D721Med (cell line): ENCODE data around the gene PDK4.

Source experiments
- DNase-seq: peaks from one replicate; pipeline ENCODE4 v3.0.0; 2011; ENCODE audit warnings: low spot score; ENCODE audit not compliant: insufficient read length
- FAIRE-seq: peaks from 2 replicates; lab custom pipeline; 2011; peaks lifted over from hg19 to GRCh38; lab: Jason Lieb, UNC
- CTCF ChIP-seq: IDR thresholded peaks from 2 replicates; pipeline ENCODE4 v1.5.1; 2012; ENCODE audit warnings: mild to moderate bottlenecking, control low read depth; ENCODE audit not compliant: insufficient read depth; ENCODE audit errors: missing control alignments

The PDK4 gene

GRCh38 chr7:95602421-95602820 is 6.1 kb upstream of the PDK4 start:
- FAIRE-seq (no peak), DNase-seq (no peak)
- TF ChIP-seq CTCF: no peak

DNA sequence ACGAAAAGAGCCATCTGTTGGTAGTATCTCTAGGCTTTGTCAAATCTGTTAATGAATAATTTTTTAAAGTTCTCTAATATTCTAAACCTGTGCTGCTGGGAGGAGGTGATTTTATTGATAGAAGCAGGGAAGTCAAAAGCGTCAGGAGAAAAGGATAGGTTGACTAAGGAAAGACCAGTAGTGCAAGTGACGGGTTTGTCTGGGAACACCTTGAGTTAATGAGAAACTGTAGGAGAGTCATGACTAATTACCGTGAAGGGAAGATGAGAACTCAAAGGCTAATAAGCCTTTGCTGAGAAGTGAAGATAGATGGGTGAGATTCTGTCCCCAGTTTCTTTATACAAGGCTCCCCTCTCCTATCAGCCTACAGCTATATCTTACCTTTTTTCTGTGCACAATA is 5.0 kb upstream of the PDK4 start:
- no peak for TF ChIP-seq CTCF
- FAIRE-seq: no peak
- no peak for DNase-seq

GRCh38 chr7:95599069-95599468 is 2.8 kb upstream of the PDK4 start:
- no peak for DNase-seq
- TF ChIP-seq CTCF: no peak
- FAIRE-seq: no peak

DNA sequence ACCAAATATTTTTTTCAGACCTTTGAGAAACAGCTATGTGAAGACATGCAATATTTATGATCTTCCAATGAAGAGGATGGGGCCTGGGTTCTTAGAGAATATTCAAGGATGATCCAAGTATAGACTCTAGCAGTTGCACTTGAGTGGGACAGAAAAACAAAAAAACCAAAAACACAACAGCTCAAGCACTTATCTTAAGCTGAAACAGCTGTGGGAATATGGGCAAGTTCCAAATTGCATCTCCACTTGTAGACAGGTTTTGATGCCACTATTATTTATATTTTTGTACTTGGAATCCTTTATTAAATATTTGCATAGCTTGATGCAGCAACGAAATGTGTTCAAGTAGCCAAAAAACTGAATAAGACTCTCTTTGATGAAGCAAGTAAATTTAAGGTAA is 2.2 kb upstream of the PDK4 start:
- TF ChIP-seq CTCF: no peak
- no peak for FAIRE-seq
- no peak for DNase-seq

DNA sequence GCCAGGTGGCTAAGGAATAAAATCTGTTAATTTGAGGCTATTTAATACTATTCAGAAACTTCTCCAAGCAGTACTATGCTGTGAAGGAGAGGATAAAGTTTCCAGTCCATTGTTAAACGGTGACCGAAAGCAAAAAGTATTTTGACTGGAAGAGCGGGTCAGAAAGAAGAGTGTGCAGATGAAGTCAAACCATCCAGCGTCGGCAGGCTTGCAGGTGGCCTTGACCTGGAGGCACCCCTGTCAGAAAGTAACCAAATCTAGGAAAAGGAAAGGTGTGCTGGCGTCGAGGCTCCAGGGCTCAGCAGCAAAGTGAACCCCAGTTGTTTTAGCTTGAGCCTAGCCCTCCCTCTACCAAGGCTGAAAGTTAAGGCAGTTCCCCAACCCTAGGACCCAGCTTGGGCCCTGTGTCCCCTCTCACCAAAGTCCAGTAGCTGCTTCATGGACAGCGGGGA is 544 bp downstream of the PDK4 start:
- no peak for TF ChIP-seq CTCF
- DNase-seq: no peak
- FAIRE-seq: no peak

GRCh38 chr7:95594185-95594584 is 2.1 kb downstream of the PDK4 start:
- FAIRE-seq (no peak), DNase-seq (no peak)
- TF ChIP-seq CTCF: no peak

DNA sequence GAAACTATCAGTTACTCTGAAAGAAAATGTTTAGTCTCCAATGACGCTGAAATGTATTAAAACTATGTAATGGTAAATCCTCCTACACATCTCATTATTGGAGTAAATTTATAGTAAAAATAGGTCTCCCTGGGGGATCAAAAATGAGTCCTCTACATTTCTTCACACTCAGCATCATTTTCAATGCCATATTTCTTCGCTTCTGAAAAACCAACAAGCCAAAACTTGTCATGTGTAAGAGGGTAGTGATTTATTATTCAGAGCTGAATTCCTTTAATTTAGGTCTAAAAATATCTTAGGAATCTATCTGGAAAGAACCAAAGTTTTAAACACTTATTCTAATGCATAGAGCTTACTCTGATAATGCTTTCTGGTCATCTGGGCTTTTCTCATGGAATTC is 3.0 kb downstream of the PDK4 start:
- no peak for FAIRE-seq
- DNase-seq: no peak
- no peak for TF ChIP-seq CTCF
